NB4 (cell line): Measurements from ENCODE around the gene SEMA5B.
A peak's percentile ranks its signal among the peaks of the same experiment; 100 is the strongest.

Experiments
- DNase-seq: peaks from one replicate; pipeline ENCODE4 v3.0.0; 2010; ENCODE audit warnings: low read depth
- H3K4me3 ChIP-seq: one replicate; pipeline ENCODE4 v1.5.1; 2011; ENCODE audit warnings: mild to moderate bottlenecking, low read depth, low read length, moderate library complexity
- MYC ChIP-seq: IDR thresholded peaks from 2 replicates; pipeline ENCODE4 v1.6.1; 2011; ENCODE audit warnings: low read depth, low read length
- POLR2A ChIP-seq: IDR thresholded peaks from 2 replicates; pipeline ENCODE4 v1.6.1; 2011; ENCODE audit warnings: mild to moderate bottlenecking; ENCODE audit not compliant: insufficient read length; ENCODE audit errors: extremely low read depth
- TF ChIP-seq, protein P1 (sequence below): IDR thresholded peaks from one replicate; pipeline ENCODE4 v1.5.1; 2012; ENCODE audit warnings: low read depth, low read length
- TF ChIP-seq, protein P2 (sequence below): IDR thresholded peaks from 2 replicates; pipeline ENCODE4 v1.6.1; 2011; ENCODE audit warnings: low read depth, low read length

SEMA5B gene

GRCh38 chr3:122942937-122943827 is 84.4 kb downstream of the SEMA5B start:
- DNase-seq, result peak; percentile 59
- H3K4me3 ChIP-seq, result no peak overlapping the region
- TF ChIP-seq, protein P1, sequence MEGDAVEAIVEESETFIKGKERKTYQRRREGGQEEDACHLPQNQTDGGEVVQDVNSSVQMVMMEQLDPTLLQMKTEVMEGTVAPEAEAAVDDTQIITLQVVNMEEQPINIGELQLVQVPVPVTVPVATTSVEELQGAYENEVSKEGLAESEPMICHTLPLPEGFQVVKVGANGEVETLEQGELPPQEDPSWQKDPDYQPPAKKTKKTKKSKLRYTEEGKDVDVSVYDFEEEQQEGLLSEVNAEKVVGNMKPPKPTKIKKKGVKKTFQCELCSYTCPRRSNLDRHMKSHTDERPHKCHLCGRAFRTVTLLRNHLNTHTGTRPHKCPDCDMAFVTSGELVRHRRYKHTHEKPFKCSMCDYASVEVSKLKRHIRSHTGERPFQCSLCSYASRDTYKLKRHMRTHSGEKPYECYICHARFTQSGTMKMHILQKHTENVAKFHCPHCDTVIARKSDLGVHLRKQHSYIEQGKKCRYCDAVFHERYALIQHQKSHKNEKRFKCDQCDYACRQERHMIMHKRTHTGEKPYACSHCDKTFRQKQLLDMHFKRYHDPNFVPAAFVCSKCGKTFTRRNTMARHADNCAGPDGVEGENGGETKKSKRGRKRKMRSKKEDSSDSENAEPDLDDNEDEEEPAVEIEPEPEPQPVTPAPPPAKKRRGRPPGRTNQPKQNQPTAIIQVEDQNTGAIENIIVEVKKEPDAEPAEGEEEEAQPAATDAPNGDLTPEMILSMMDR, result peak; percentile 88
- TF ChIP-seq MYC, result no peak
- TF ChIP-seq POLR2A, result no peak
- TF ChIP-seq, protein P2, sequence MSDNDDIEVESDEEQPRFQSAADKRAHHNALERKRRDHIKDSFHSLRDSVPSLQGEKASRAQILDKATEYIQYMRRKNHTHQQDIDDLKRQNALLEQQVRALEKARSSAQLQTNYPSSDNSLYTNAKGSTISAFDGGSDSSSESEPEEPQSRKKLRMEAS, result no peak

- H3K4me3 ChIP-seq, result no peak overlapping the region
- TF ChIP-seq, protein P1, result no peak
- no peak for TF ChIP-seq MYC
- TF ChIP-seq, protein P2, result no peak
- TF ChIP-seq POLR2A, result no peak
- DNase-seq, result no peak
Observed at GRCh38 chr3:122942239-122942638, 85.3 kb downstream of the SEMA5B start.

GRCh38 chr3:122941228-122942206 is 86.0 kb downstream of the SEMA5B start:
- no peak for TF ChIP-seq POLR2A
- TF ChIP-seq, protein P1, result peak; percentile 31
- H3K4me3 ChIP-seq, result no peak overlapping the region
- DNase-seq, result no peak

DNA sequence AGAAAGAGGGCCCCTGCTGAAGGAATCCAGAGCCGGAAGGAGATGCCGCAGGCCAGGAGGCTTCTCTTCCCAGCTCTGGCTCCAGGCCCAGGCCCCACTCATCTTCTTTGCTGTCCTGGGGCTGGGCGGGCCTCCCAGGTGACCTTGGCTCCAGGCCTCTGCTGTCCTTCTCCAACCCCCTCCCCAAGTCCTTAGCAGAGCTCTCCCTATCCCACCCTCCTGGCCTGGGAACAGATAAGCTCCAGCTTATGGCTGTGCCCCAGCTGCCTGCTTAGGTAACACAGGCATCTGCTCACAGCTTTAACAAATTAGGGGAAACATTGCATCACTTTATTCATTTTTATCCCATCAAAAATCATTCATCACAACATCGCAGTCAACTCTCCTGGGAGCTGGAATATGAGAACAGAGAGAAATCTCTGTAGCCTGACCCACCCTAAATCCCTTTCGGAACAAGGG is 86.9 kb downstream of the SEMA5B start:
- TF ChIP-seq, protein P1, result no peak
- TF ChIP-seq MYC, result no peak
- TF ChIP-seq, protein P2, result no peak
- no peak for TF ChIP-seq POLR2A
- no peak for DNase-seq
- H3K4me3 ChIP-seq, result no peak overlapping the region

DNA sequence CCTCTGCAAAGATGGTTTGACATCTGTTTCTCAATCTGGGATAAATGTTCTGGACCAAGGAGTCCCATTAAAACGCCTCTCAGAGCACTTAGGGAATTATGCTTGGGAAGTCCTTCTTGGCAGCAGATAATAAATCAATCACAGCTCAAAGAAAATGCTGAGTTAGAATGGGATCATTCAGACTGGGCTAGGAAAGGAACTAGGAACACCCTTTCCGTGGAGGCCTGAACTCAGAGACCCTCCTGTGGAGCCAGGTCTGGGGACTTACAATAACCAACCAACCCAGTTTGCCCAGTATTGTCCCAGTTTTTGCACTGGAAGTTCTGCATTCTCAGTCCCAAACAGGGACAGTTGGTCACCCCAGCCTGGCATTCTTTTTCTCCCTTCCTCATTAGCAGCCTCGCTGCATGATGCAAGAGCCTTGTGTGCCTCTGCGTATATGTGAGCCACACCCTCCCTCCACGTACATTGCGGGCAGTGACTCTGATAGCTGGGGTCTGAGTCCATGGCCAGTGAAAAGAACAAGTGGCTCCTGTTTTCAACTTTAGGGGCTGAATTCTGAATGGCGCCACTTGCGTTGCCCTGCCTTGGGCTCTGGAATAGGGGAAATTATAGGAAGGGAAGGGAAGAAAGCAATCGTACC is 88.7 kb downstream of the SEMA5B start:
- no peak overlapping the region for H3K4me3 ChIP-seq
- peak; percentile 56 for DNase-seq
- TF ChIP-seq, protein P1, result no peak
- TF ChIP-seq MYC (no peak), POLR2A (no peak)
- TF ChIP-seq, protein P2, result peak; percentile 13; the same call in 1 of the 2 replicates
